Activated naive CD8-positive, alpha-beta T cell (primary cell): ENCODE results near the gene ANK2.

ENCODE experiments used
- H3K27ac Mint-ChIP-seq: one replicate; pipeline ENCODE4 v1.8.0; 2021; ENCODE audit warnings: mixed read lengths
- H3K27me3 Mint-ChIP-seq: one replicate; pipeline ENCODE4 v1.8.0; 2021; ENCODE audit warnings: mixed read lengths
- H3K36me3 Mint-ChIP-seq: one replicate; pipeline ENCODE4 v1.8.0; 2021; ENCODE audit warnings: mixed read lengths
- H3K4me1 Mint-ChIP-seq: one replicate; pipeline ENCODE4 v1.8.0; 2021; ENCODE audit warnings: low read depth, mixed read lengths
- H3K4me3 Mint-ChIP-seq: one replicate; pipeline ENCODE4 v1.8.0; 2021; ENCODE audit warnings: mild to moderate bottlenecking, mixed read lengths
- H3K9me3 Mint-ChIP-seq: one replicate; pipeline ENCODE4 v1.8.0; 2021; ENCODE audit warnings: low read depth, mixed read lengths

Gene ANK2

DNA sequence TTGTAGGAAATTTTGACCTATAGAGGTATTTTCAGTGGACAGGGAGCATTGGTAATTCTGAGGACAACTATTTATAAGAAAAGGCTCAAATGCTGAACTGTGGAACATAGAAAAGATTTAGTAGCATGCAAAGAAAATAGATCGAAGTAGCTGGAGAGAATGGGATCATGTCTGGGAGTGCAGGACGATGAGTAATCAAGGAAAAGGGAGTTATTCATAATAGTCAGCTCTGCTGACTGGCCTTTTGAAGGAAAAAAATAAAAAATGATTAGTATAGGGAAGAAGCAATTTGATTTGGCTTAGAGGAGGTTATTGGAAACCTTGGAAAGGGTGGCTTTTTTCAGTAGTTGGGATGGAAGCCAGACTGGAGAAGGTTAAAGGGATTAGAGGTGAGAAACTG, 22.9 kb upstream of the ANK2 start:
- Mint-ChIP-seq H3K27me3 (no peaks in the 10 kb centered on the region), H3K36me3 (no peaks in the 10 kb centered on the region), H3K9me3 (no peaks in the 10 kb centered on the region), H3K27ac (no peak overlapping the region), H3K4me1 (no peaks in the 10 kb centered on the region), H3K4me3 (no peak overlapping the region)

DNA sequence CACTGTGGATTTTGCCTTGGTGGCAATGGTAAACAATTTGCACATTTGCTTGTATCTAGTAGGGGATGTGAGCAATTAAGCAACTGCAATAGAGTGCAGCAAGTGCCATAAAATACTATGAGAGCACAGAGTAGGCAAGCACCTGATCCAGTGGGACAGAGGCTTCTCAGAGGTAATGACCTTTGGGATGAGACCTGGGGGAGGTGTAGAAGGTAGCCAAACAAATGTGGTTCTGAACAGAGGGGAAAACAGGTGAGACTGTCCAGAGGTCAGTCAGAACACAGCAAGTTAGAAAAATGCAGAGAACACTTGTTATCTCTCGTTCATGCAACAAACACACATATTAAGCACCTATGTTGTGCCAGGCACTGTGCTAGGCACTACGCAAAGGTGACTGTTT, 21.4 kb upstream of the ANK2 start:
- Mint-ChIP-seq H3K36me3 (no peaks in the 10 kb centered on the region), H3K9me3 (no peaks in the 10 kb centered on the region), H3K27me3 (no peaks in the 10 kb centered on the region)

DNA sequence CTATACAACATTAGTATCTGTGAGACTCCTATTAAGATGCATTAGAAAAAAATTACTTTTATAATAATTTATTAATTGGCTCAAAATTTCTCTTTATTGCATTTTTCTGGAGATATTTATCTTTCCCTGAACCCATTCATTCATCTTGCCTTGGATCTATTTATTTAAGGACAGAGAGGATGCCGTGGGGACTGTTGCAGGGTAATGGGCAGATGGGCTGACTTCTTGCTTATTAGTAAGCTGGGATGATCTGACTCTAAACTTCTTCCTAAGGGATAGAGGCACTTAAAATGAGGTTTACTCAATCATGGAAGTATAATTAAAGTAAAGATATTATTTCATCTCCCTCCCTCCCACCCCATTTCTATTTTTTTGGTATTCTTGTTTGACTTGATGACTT, 18.2 kb upstream of the ANK2 start:
- Mint-ChIP-seq H3K27me3 (peaks cover 3% of the 10 kb centered on the region), H3K4me1 (no peaks in the 10 kb centered on the region), H3K36me3 (no peaks in the 10 kb centered on the region), H3K4me3 (no peak overlapping the region), H3K9me3 (no peaks in the 10 kb centered on the region), H3K27ac (no peak overlapping the region)

More for the DNA sequence above, 21.4 kb upstream of the ANK2 start:
- Mint-ChIP-seq H3K4me3 (no peak overlapping the region), H3K4me1 (no peaks in the 10 kb centered on the region), H3K27ac (no peak overlapping the region)

DNA sequence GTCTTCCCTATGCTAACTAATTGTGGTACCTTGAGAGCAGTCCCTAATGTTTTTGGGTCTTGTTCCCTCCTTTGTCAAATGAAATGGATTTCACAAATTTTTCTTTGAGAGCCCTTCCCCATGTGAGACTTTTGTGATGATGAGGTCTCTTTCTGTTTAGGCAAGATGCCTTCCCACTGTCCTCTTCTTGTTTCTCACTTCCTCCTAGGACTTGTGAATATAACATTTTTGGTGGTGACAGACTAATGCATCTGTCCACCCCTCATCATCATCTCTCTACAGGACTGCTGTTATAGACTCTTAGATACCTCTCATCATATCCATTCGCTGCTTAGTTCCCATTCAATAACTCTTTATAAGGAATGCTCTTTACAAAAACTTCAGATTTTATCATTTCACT, 8.7 kb upstream of the ANK2 start:
- Mint-ChIP-seq H3K4me1 (no peaks in the 10 kb centered on the region), H3K27ac (no peak overlapping the region), H3K9me3 (no peaks in the 10 kb centered on the region), H3K36me3 (no peaks in the 10 kb centered on the region), H3K4me3 (no peak overlapping the region), H3K27me3 (peaks cover under 1% of the 10 kb centered on the region)

DNA sequence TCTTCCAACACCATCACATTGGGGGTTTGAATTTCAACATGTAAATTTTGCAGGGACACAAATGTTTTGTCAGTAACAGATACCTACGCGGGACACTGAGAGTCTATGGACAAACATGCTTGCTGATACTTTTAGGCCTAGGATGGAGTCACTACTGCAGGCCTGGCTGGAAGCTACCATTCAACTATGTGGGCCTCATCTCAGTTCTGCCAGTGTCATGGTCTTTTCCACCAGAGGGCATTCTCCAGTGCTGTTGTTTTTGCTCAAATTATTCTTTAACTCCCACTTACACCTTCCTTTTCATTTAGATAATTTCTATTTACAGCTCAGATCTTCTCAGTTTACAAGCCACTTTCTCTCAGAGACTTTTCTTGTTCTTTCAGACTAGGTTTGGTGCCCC, 7.0 kb upstream of the ANK2 start:
- H3K36me3 Mint-ChIP-seq = no peaks in the 10 kb centered on the region
- no peaks in the 10 kb centered on the region for H3K4me1 Mint-ChIP-seq
- peaks cover 2% of the 10 kb centered on the region for H3K27me3 Mint-ChIP-seq
- H3K9me3 Mint-ChIP-seq = no peaks in the 10 kb centered on the region
- H3K27ac Mint-ChIP-seq = no peak overlapping the region
- no peak overlapping the region for H3K4me3 Mint-ChIP-seq

DNA sequence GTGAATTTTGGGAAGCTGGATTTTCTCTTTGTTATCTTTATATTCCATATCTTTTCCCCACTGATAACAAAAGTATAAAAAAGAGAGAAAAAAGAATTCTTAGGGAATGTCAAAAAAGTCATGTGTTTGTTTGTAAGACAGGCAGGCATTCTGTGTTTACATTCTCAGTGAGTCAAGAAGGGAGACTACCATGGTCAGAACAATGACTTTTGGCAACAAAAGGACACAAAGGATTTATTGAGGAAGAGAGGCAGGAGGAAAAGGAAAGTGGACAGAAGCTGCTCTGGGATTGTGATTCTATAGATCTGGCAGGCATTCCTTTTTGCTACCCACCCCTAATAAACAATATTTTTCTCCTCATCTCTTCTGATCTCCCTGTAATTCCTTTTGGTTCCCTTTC, 5.9 kb upstream of the ANK2 start:
- Mint-ChIP-seq H3K27me3 (peaks cover 2% of the 10 kb centered on the region), H3K4me3 (no peak overlapping the region), H3K27ac (no peak overlapping the region), H3K9me3 (no peaks in the 10 kb centered on the region), H3K36me3 (no peaks in the 10 kb centered on the region), H3K4me1 (no peaks in the 10 kb centered on the region)

DNA sequence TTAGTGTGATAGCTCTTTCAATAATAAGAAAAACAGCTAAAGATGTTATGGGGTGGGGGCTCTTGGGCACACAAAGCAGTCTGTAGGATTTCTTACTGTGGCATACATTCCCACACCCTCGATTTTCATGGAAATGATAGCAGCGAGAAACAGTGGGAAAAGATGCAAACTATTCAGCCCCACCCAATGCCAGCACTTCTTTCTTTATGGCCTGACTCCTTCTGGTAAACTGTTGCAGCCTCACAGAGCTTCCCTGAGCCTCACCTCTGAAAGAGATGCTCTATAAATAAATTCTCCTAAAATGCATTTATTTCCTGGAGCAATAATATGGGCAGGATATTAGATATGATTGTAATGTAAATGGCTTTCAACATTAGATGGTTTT, 910 bp downstream of the ANK2 start:
- no peaks in the 10 kb centered on the region for H3K9me3 Mint-ChIP-seq
- no peak overlapping the region for H3K27ac Mint-ChIP-seq
- no peaks in the 10 kb centered on the region for H3K4me1 Mint-ChIP-seq
- no peaks in the 10 kb centered on the region for H3K36me3 Mint-ChIP-seq
- no peak overlapping the region for H3K4me3 Mint-ChIP-seq
- peaks cover 4% of the 10 kb centered on the region for H3K27me3 Mint-ChIP-seq

DNA sequence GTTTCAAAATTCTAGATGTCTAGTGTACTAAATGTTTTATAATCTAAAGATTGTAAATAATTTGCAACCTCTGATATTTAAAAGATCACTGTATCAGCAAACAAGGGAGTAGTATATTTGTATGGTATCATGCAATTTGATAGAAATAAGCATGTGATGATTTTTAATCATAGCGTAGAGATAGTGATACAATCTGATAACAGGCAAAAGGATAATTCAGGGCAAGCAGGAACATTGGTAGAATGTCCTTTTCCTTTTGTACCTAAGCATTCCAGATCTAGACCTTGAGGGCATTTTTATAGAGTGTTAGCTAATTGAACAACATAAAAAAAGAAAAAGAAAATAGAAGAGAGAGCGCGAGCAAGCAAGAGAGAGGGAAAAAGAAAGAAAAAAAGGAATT, 1.4 kb downstream of the ANK2 start:
- Mint-ChIP-seq H3K9me3 (no peaks in the 10 kb centered on the region), H3K4me1 (no peaks in the 10 kb centered on the region), H3K36me3 (no peaks in the 10 kb centered on the region), H3K4me3 (no peak overlapping the region), H3K27ac (no peak overlapping the region), H3K27me3 (peaks cover 4% of the 10 kb centered on the region)

DNA sequence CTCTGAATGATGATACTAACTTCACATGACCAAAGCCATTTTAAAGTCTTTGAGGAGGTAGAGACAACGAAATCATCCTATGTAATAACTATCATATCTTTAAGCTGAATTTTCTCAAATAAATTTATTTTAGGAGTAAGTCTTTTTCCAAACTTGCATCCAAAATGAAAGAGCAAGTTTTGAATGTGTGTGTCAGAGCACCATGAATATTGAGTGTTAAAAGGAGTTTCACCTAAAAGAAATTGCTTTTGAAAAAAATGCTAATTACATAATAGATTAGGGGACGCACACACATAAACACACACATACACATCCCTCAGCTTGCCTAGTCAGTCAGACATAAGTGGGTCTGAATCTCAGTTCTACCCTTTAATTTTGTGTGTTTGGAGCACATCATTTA, 1.9 kb downstream of the ANK2 start:
- Mint-ChIP-seq H3K27ac (no peak overlapping the region), H3K36me3 (no peaks in the 10 kb centered on the region), H3K27me3 (peaks cover 3% of the 10 kb centered on the region), H3K4me1 (no peaks in the 10 kb centered on the region), H3K4me3 (no peak overlapping the region), H3K9me3 (no peaks in the 10 kb centered on the region)

DNA sequence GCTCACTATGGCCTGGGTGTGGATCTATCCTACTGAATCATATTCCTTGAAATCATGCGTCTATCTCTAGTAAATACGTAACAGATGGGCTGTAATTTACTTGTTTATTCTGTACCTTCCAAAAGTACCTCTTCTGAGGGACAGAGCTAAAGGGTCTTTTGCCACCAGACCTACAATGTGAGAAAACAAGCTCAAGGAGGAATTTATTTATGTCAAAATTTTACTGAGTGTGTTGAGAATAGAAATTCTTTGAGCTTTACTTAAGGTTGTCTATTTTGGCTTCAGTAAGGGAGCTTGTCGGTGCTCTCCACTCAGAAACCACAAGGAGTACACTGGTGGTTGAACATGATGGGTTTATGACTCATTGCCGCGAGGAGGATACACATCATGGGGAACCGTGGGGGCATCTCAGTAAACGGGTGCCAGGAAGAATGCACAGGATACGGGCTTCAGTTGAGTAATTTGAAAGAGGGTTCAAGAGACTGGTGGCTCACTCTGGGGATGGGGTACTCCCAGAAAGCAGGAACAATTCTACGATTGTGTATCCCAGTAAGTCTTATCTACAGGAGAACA, 3.0 kb downstream of the ANK2 start:
- Mint-ChIP-seq H3K4me1 (no peaks in the 10 kb centered on the region), H3K27me3 (peaks cover 3% of the 10 kb centered on the region), H3K36me3 (no peaks in the 10 kb centered on the region), H3K9me3 (no peaks in the 10 kb centered on the region), H3K4me3 (no peak overlapping the region), H3K27ac (no peak overlapping the region)

DNA sequence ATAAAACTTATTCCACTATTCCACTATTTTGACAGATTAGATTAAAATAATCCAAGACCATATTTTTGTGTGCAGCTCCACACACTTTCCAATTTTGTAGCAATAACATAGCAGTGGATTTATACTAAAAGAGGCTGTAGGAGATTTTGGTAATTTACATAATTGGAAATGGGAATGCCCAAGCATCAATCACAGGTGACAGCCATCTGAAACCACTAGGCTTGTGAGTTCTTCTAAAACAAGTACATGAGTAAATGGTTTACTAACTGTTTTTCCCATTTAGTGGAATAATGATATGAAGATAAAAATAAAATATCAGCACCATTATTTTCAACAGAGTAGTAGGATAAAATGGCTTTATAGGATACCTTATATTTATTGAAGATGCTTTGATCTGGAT, 4.4 kb downstream of the ANK2 start:
- H3K9me3 Mint-ChIP-seq = no peaks in the 10 kb centered on the region
- H3K4me1 Mint-ChIP-seq = no peaks in the 10 kb centered on the region
- no peaks in the 10 kb centered on the region for H3K36me3 Mint-ChIP-seq
- no peak overlapping the region for H3K4me3 Mint-ChIP-seq
- H3K27ac Mint-ChIP-seq = no peak overlapping the region
- H3K27me3 Mint-ChIP-seq = peaks cover 3% of the 10 kb centered on the region

DNA sequence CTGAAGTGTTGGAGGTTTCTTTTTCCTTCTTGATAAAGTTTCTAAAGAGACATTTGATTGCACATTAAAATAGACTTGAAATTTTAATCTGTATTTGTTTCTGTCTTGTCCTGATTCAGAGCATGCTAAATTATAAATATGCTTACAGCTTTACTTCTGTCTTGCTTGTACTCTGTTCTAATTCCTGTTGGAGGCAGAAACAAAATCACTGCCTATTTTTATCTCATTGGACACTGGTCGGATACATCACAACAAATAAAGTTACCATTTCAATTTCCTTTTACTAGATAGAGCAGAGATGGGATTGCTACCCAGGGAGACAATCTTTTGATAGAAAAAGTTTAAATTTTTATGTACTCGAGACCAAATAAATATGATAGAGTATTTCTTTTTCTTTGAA, 6.9 kb downstream of the ANK2 start:
- H3K9me3 Mint-ChIP-seq = no peaks in the 10 kb centered on the region
- no peaks in the 10 kb centered on the region for H3K36me3 Mint-ChIP-seq
- peaks cover 1% of the 10 kb centered on the region for H3K27me3 Mint-ChIP-seq
- no peak overlapping the region for H3K27ac Mint-ChIP-seq
- no peak overlapping the region for H3K4me3 Mint-ChIP-seq
- H3K4me1 Mint-ChIP-seq = no peaks in the 10 kb centered on the region

DNA sequence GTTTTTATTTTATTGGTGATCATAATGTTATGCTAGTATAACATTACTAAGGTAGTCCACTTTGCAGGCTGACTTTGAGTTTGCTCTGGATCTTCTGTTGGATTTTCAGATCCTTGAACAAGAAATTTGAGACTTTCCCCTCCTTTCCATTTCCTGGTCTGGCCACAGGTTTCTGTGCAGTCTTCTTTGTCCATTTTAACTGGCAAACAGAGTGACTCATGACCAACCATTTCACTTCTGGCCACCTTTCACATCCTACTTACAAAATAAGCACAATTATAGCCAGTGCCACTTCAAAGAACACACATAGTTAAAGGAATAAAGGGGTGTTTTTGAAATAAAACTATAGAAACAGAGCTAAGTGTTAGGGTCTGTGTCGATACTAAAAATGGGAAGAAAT, 8.4 kb downstream of the ANK2 start:
- H3K9me3 Mint-ChIP-seq = no peaks in the 10 kb centered on the region
- H3K27ac Mint-ChIP-seq = no peak overlapping the region
- H3K4me3 Mint-ChIP-seq = no peak overlapping the region
- peaks cover 1% of the 10 kb centered on the region for H3K27me3 Mint-ChIP-seq
- no peaks in the 10 kb centered on the region for H3K4me1 Mint-ChIP-seq
- no peaks in the 10 kb centered on the region for H3K36me3 Mint-ChIP-seq

DNA sequence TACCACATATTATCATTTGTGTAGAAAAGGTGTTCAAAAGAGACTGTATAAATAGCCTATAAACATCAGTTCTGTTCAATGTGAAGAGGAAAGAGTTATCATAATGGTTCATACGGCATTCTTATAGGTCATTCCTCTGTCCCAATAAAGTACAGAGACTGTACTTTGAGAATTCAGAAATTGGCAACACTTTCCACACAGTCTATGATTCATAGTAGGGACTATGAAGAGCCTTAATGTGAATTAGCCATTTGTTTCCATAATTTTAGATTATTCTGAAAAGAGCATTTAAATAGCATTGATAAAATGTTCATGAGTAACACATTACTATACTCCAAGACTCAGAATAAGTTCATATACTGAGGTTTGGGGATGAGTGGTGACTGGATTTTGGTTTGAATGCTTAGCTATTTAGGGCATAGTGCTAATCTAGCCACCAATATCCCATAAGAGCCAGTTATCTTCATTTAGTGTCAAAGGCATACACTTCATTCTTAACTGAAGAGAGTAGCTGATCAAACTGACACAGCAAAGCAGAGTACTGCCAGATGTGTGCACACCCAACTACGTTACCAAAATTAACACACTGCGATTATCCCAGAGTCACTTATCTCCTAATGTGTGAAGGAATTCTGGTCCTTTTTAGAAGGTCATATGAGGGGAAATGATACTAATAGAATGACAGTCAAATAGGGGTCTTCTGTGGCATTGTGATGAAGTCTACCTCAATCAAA, 10.2 kb downstream of the ANK2 start:
- Mint-ChIP-seq H3K27me3 (no peaks in the 10 kb centered on the region), H3K36me3 (no peaks in the 10 kb centered on the region), H3K4me1 (no peaks in the 10 kb centered on the region), H3K27ac (no peak overlapping the region), H3K4me3 (no peak overlapping the region), H3K9me3 (no peaks in the 10 kb centered on the region)

DNA sequence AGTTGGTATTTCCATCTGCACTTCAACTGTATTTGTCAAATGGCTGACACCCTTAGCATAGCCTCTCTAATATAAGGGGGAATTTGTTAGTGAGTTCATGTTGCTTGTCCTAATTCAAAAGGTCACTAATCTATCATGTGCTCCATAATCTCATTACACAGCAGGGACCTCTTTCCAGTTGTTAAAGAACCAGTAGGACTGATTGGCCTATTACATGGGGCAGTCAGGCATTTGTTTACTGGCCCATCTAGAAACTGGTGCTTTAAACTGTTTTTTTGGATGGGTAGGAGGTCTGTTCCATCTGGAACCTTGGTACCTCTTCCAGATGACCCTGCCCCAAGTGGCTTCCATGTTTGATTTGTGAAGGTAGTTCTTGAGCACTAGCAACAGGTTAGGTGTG, 11.4 kb downstream of the ANK2 start:
- Mint-ChIP-seq H3K4me1 (no peaks in the 10 kb centered on the region), H3K9me3 (no peaks in the 10 kb centered on the region), H3K27ac (no peak overlapping the region), H3K36me3 (no peaks in the 10 kb centered on the region), H3K4me3 (no peak overlapping the region), H3K27me3 (peaks cover 1% of the 10 kb centered on the region)

DNA sequence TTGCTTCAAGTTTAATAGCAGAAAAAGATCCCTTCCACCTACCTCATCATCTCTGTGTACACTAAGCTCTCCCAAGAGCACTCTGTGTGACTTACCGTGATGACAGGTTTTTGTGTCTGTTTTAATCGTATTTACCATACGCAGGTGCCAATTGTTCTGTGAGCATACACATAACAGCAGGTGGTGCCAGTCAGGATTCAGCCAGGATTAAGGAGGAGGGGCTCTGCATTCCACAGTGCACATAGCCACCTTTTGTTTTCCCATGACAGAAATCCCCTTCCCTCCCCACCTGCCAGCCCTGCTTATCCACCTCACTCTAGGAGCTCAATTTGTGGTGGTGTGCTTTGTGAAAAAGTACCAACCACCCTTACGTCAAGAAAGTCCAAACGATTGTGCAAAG, 14.8 kb downstream of the ANK2 start:
- Mint-ChIP-seq H3K4me3 (no peak overlapping the region), H3K4me1 (no peaks in the 10 kb centered on the region), H3K27ac (no peak overlapping the region), H3K27me3 (peaks cover 8% of the 10 kb centered on the region), H3K9me3 (no peaks in the 10 kb centered on the region), H3K36me3 (no peaks in the 10 kb centered on the region)
